HG02884 (cell line): ENCODE measurements around the gene HOXA4.

Experiments used
- ATAC-seq: cut with Tn5 transposase; IDR thresholded peaks from one replicate; pipeline ENCODE4 v1.9.1; 2021; ENCODE audit warnings: mild to moderate bottlenecking, moderate library complexity; ENCODE audit not compliant: unreplicated experiment

Gene HOXA4

DNA sequence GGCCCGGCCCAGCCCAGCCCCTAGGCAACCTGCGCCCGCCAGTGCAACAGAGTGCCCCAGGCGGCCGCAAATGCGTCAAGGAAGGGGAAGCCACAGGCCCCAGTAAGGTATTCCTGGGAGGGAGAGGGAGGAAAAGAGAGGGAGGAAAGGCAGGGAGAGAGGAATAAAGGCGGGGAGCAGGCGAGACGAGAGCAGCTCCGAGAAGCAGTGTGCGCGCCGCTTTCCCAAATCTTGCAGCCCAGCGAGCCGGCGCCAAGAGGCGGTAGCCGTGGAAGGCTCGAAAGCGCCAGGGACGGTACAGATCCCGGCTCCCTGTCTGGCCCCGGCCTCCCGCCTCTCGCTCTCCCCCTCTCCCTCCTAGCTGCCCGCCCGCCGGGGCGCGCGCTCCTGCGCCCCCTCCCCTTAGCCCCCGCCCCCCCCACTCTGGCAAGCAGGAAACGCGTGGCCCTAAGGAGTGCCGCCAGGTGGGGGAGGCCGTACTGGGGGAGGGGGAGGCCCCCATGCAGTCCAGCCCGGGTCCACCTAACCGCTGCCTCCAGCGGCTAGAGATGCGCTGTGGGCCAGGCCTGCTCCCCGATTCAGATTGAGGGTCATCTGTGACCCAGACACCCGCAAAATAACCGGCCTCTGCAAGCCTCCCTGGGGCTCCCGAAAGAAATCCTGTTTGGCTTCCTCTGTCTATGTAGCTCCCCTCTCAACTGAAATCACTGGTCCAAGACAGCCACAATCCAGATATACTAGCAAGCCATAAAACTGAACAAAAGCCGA lies 39.3 kb upstream of the HOXA4 start:
- ATAC-seq = no peak

DNA sequence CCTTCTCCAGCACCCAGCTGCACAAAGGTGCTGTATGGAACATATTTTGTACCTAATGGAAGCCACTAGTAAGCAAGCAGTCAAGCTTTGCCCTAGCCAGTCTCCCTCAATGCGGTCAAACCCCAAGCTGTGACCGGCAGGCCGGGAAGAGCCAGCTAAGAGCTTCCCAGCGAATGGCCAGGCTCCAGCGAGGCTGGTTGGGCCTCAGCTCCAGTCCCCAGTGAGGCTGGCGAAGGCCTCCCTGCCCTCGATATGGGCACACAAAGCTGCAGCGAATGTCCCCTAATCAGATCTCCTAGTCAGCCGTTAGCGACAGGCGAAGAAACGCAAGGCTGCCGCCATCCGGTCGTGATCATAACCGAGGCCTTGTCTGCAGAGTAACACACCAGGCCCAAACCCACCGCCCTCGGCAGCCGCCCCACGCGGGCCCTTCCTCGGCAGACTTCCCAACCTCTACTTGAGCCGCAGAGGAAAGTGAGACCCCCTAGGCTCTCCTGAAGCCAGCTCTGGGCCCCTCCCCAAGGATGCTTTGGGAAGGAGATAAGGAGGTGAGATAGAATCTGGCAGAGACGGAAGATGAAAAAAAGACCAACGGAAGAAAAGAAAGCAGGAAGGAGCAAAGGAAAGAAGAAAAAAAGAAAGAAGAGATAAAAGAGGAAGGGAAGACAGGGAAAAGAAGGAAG lies 37.8 kb upstream of the HOXA4 start:
- no peak for ATAC-seq

DNA sequence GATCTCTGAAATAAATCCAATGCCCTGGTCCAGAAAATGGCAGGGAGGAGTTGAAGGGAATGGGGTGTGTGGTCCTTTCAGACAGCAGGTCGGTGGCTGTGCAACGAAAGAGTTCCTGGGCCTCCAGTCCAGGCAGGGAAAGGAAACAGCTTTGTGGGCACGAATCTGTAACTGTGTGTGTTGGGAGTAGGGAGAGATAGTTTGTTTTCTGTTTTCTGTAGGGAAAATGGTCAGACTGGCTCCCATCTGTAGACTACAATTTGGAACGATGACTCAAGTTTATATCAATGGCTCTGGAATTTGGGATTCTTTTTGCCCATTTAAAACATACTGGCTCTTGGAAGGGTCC lies 37.3 kb upstream of the HOXA4 start:
- ATAC-seq = no peak

DNA sequence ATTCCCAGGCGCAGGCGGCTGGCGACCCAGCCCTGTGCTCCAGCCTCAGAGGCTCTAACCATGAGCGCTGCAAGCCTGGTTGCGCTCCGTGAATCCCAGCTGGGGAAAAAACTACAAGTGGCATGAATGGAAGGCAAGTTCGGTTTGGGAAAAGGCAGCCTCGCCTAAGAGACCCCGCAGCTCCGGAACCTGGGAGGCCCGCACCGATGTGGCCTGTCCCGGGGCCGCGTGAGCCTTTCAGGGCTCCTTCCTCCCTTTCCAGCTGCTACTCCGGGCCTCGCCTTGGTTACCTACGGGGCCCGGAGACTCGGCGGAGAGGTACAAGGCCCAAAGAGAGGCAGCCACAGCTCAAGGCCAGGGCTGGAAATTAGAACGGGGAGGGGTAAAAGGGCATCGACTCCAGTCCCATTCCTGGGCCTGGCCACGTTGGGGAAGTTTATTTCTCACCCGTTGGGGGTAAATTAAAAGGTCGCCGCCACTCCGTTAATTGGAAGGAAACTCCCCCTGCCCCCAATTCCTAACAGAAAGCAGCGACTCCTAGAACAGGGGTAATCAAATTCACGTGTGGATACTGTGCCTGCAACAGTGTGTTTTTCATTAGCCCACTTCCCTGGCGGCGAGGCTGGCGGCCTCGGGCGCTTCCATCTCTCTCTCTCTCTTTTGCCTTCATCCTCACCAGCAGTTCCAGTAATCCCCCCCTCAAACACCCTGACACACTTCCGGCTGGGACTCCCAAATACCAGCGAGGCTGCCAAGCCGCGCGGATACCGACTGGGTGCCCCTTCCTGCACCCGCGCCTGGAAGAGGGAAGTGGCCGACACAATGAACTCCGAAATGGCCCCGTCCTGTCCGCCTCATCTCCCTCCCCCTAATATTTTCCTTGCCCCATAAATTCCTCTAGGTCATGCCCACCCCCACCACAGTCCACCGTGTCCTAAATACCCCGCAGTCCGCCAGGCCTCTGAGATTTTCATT lies 36.3 kb upstream of the HOXA4 start:
- no peak for ATAC-seq

DNA sequence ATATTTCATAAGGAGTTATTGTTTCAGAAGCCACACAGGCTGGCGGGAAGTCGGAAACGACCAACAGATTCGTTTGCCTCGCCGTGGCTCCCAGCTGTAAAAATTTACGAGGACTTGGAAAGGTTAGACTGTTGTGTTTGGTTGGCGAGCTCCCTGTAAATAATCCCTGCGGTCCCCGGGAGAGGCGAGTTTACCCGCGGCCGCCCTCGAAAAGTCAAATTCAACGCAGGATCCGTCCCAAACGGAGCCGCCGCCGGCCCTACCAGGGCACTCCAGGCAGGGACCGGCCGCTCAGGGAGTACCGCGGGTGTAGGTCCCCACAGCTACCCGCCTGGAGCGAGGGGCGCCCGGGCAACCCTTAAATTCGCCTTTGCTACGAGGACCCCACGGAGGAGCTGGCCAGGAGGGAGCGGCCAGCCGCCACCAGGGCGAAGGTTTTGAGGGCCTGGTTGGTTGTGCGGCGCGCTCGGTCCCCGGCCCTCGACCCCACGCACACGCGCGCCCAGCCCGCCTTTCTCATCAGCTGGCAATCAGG lies 35.5 kb upstream of the HOXA4 start:
- ATAC-seq = no peak

DNA sequence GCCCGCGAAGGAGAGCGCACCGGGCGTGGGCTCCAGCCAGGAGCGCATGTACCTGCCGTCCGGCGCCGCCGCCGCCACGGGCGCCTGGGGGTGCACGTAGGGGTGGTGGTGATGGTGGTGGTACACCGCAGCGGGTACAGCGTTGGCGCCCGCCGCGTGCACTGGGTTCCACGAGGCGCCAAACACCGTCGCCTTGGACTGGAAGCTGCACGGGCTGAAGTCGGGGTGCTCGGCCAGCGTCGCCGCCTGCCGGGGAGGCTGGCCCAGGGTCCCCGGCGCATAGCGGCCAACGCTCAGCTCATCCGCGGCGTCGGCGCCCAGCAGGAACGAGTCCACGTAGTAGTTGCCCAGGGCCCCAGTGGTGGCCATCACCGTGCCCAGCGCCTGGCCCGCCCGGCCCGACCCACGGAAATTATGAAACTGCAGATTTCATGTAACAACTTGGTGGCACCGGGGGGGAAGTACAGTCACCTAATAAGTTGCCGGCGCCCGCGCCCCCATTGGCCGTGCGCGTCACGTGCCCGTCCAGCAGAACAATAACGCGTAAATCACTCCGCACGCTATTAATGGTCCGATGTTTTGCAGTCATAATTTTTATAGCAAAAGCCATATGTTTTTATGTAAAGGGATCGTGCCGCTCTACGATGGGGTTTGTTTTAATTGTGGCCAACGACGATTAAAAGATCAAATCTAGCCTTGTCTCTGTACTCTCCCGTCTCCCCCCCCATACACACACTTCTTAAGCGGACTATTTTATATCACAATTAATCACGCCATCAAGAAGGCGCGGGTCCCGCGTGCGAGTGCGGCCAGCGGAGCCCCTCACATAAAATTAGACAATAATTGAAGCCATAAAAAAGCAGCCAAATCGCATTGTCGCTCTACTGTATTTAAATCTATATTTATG lies 34.8 kb upstream of the HOXA4 start, which contains the start of gene HOXA9:
HOXA9 (minus strand) TSS at position 449 of the 907 bp plus-strand sequence; CDS start at position 369, 80 bp downstream.
- no peak for ATAC-seq

DNA sequence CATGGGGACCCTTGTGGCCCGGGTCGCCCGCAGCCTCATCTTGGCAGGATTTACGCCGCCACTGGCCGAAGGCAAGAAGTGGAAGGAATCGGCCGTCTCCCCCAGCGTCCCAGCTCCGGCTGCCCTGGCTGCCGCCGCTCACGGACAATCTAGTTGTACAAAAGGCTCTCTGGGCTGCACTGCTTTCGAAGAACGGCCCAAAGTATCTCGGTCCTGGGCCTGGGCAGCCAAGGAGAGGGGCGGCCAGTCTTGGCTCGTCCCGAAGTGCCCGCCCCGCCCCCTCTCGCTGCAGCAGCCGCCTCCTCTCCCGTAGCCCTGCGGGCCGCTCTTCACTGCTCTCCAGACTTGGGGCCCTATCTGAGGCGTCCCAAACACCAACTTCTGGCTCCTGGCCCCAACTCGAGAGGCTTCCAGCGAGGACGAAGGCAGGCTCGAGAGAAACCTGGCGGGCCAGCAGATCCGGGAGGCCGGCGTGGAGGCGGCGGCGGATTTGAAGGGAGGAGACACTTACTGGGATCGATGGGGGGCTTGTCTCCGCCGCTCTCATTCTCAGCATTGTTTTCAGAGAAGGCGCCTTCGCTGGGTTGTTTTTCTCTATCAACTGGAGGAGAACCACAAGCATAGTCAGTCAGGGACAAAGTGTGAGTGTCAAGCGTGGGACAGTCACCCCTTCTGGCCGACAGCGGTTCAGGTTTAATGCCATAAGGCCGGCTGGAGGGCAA lies 34.0 kb upstream of the HOXA4 start:
- ATAC-seq = no peak

DNA sequence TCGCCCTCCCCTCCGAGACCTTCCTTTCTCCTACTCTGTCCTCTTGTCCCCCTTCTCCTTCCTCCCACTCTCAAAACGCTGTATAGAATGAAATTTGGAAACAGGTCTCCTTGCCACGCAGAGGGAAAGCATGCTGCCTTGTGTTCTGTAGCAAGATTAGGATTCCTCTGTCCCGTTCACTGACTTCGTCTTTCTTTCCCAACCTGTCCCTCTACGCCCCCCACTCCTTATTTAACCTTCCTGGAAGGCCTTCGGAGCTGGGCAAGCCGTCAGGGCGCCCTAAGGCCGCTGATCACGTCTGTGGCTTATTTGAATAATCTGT lies 33.4 kb upstream of the HOXA4 start:
- ATAC-seq = no peak

DNA sequence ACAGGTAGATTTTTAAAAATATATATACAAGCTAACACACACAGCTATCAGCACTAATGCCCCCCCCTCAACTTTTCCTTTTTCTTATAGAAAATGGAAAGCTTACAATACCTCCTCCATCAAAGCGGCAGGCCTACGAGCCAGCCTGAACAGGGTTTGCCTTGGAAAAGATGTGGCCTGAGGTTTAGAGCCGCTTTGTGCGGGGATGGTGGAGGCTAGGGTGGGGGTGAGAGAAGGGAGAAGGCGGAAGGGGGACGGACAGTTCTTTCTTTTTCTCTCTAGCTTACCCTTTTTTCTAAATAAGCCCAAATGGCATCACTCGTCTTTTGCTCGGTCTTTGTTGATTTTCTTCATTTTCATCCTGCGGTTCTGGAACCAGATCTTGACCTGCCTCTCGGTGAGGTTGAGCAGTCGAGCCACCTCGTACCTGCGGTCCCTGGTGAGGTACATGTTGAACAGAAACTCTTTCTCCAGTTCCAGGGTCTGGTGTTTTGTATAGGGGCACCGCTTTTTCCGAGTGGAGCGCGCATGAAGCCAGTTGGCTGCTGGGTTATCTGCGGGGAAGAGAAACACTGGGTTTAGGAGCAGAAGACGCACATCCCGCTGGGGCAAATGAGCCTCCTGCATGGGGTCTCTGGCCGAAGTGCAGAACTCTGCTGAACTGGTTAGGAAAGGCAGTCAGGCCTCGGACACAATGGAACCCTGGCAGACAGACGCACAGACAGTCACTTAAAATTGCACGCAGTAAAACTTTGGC lies 32.9 kb upstream of the HOXA4 start:
- ATAC-seq = no peak

DNA sequence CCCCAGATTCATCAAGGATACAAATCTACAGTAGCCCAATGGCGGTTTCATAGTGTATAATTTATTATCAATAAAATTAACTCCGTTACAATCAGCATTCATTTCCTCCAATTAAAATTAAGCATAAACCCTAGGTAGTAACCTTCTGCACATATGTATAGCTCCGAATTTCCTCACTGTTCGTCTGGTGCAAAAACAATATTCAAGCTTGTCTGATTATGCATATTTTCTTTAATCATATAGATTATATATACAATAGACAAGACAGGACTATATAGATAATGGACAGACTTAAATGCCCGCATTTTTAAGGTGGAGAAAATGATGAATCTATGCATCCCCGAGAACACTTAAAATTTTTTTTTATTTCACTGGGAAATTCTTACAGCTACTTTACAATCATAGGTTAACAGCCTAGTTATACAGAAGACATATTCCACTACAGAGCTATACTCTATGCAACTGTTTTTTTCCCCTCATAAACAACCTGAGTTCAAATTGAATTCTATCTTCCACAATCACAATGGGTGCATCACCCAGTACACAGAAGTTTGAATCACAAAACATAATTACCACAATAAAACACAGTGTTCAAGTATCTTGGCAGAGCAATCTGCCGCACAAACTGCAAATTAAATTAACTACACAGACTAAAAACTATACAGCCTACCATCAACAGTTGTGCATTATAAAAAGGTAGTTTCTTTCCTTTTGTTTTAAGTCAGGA lies 32.2 kb upstream of the HOXA4 start:
- no peak for ATAC-seq

DNA sequence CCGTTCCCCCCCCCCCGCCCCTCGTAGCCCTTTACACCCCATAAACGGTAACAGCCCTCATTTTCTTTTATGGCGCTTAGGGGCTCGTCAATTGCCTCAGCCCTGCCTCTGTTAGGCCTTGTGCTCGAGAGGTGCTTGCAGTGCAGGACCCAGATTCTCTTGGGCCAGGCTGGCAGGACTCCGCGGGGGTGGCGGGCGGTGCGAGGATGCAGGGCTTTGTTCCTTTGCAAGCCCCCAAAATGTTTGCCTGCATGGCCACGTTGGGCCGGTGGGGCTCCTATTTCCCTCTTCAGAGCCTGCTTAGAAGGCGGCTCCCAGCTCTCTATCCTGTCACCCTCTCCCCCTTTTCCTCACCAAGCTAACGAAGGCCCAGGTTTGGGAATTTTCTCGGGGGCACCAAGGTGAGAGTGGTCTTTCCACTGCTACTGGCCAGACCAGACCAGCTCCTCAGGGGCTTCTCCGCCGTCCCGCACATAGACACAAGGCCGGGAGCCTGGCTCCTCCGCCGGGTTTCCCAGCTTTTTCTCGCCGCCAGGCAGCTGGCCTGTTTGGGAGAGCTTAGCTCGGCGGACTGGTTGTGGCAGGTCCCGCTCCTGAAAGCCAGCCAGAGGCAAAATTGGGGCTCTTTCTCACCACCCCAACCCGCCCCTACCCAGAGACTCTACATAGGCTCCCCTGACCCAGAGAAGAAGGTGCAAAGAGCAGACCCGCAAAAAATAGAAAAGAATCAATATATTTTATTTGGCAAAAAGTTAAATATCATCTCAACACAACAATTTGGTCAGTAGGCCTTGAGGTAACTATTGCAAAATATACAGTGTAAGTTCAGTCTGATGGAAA lies 31.4 kb upstream of the HOXA4 start:
- ATAC-seq = no peak

DNA sequence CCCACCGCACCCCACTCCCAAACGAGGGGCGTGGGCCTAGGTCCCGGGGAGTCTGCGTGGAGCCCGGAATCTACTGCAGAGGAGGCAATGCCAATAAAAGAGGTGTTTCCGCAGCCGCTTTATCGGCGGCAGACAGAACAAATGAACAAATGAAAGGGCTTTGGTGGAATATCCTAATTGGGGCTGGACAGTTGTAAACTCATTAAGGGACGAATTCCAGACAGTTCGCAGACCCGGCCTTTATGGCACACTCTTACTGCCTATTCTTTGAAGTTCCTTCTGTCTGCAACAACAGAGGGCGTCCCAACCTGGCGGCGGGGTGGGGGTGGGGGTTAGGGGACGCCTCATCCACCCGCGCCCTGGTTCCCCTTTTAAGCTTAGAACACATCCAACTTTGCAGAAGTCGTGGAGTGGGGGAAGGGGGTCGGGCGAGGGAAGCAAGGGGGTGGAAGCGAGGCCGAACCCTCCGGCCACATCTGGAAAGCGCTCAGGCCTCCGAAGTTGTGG lies 30.7 kb upstream of the HOXA4 start:
- no peak for ATAC-seq

DNA sequence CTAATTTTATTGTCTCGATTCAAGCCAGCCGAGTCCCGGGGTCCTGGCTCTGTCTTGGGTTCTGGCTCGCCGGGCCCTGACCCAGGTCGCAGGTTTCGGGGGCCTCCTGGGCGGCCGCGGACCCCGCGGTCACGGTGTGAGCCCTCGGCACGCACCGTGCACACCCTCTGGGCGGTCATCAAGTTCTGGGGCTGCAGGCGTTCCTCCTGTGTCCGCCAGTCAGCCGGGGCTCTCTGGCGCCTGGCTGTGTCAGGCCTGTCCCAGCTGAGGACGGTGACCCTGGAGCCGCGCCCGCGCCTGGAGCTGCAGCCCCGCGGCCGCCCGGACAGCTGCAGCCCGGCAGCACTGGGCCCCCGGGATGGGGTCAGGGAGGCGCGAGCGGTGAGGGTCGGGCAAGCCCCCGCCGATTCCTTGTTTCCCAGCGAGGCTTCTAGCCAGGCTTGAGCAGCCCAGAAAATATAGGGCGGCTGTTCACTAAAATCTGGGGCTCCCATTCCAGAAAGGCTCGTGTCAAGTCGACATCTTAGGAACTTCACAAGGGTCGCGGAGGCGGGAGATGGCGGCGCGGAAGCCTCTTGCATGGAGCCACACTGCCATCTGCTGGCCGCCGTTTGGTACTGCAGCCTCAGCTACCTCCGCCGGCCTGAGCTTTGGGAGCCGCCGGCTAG lies 30.1 kb upstream of the HOXA4 start:
- no peak for ATAC-seq

DNA sequence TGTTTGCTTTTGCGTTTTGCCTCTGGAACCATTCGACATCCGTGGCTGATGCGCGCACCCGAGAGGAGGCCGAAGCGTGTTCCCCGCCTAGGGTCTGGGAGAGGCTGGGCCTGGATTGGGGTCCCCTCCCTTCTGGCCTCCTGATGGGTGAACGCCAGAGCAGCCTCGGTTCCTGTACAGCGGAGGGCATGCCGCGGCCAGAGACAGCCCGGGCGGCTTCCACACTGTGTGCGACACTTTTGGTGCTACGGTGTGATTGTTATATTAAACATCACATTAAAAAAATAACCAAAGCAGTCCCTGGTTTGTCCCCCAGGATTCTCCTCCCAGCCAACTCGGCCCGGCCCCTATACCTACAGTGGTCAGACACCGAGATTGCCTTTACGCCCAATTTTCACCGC lies 29.6 kb upstream of the HOXA4 start:
- no peak for ATAC-seq

DNA sequence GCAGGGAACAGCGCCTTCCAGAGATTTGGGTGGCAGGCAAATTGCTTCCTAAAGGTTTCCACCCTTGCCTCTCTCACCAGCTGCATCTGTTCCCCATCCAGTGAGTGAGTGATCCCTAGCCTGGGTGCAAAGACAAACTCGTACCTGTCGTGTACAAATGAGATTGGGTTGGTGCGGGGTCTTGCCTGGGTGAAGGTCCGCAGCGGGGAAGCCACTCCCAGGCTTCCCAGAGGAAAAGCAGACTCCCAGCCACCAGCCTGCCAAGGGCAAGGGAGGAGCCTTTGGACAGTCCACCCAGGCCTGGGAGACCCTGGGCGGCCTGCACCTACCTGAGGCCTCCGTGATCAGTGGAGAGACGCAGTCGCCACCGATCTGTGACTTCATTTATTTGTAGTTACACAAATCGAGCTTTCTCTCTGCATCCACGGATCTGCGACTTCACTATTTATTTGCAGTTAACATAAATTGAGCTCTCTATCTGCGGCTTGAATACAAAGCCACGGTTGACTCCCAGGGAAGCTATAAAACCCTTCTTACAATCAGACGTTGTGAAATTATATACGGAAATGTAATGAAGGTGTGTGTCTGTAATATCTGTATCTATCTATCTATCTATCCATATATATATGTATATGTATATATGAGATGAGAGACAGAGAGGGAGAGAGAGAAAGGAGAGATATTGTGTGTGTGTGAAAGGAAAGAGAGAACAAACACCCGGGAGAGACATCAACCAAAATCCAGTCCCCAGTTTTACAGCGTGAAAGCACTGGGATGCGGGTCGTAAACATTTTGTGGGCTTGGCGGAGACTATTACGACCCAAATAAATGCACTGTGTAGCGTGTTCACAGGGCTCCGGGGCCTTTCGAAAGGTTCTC lies 28.9 kb upstream of the HOXA4 start:
- no peak for ATAC-seq
